Measurements from ENCODE around the gene TGM2. TPM values are rescaled to one million over a fixed set of nuclear protein-coding genes. Genes with fewer than 3 reads are reported as not detected.

Gene TGM2
- total RNA-seq, 1 donor from 2014 or later: 670 TPM

DNA sequence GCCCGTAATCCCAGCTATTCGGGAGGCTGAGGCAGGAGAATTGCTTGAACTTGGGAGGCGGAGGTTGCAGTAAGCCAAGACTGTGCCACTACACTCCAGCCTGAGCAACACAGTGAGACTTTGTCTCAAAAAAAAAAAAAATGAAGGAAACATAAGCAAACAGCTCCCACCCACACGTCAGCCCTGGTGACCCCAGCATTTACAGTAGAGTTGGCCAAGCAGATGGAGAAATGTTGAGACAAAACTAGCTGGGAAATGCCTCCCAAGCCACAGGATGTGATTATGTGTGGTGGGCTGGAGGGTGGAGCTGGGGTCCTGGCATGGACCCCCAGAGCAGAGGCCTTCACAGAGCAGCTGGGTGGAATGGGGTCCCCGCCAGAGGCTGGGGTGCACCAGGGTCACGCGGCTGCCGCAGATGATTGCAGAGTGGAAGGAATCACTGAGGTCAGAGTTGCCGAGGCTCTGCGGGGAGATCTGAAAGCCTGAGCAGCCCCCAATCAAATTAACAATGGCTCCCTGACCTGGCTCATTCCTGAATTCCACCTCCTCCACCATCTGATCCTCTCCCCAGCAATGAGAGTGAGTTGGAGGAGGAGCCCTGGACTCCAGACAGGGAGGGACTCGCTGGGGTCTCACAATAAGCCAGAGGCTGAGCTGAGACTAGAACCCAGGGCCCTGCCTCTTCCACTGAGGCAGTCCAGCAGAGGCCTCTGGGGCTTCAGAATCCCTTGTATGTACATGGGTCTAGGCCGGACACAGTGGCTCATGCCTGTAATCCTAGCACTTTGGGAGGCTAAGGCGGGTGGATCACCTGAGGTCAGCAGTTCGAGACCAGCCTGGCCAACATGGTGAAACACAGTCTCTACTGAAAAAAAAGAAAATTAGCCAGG, 34.7 kb upstream of the TGM2 start:
- no peak for DNase-seq (ENCODE audit: extremely low read depth, low read depth, low spot score)

DNA sequence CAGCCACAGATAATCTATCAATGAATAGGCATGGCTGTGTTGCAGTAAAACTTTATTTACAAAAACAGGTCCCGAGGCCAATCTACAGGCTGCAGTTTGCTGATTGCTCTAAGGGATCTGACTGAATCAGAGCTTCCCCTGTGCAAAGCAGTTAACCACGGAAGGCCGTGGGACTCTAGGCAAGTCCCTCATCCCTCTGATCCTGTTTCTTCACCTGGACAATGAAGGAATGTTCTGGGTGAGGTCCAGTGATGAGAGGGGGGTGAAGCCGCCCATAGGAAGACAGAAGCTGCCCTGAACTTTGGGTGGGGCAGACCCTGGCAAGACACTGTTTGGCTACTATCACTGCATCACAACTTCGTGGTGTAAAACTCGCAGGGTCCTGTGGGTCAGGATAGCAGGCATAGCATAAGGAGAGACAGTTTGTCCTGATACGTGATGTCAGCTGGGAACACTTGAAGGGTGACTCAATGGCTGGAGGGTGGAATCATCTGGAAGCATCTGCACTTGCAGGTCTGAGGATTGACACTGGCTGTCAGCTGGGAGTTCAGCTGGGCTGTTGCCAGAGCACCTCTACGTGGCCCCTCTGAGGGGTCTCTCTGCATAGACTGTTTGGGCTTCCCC, 33.3 kb upstream of the TGM2 start:
- no peak for DNase-seq (ENCODE audit: extremely low read depth, low read depth, low spot score)

DNA sequence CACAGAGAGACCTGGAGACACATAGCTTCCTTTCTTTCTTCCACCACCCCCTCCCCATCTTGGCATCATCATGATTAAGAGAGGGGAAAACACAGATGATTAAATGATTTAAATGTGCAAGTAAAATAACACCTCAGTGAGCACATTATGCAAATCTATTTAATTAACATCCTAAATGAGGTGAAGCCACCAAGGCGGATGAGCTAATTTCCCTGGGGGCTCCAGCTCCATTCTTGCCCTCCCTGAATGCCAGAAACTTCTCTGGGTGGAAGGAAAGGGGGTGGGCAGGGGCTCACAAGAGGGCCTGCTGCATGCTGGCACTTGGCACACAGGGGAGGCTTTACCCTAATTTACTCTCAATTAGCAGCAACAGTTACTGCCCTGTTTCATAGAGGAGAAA, 32.5 kb upstream of the TGM2 start:
- DNase-seq (ENCODE audit: extremely low read depth, low read depth, low spot score): no peak

DNA sequence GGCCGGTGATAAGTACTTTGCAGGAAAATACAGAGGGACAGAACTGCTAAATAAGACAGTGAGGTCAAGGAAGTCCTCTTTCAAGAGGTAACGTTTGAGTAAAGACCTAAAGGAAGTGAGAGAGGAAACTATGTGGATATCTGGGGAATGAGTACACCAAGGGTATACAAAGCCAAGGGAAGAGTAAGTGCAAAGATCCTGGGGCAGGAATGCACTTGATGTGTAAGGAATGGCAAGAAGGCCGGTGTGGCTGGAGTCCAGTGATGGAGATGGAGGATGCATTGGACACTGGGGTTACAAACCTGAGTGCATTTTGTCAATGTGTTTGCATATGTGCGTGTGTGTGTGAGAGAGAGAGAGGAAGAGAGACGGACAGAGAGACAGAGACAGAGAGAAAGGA, 32.1 kb upstream of the TGM2 start:
- no peak for DNase-seq (ENCODE audit: extremely low read depth, low read depth, low spot score)

DNA sequence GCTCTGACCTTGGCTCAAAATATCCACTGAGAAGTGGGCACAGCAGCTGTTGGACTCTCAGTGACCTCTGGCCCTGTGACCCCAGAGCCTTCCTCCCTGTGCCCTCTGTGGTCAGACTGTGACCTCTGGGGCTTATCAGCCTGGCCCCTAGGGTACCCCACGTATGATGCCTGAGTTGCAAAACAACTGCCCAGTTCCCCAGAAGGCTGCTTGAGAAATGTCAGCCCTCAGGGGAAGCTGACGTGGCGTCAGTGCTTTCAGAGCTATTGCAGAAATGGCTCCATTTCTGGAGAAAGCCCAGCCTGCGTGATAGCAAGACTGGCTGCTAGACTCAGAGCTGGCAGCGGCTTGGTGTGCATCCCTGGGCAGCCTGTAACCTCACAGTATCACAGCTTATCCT, 31.5 kb upstream of the TGM2 start:
- DNase-seq (ENCODE audit: extremely low read depth, low read depth, low spot score): no peak

DNA sequence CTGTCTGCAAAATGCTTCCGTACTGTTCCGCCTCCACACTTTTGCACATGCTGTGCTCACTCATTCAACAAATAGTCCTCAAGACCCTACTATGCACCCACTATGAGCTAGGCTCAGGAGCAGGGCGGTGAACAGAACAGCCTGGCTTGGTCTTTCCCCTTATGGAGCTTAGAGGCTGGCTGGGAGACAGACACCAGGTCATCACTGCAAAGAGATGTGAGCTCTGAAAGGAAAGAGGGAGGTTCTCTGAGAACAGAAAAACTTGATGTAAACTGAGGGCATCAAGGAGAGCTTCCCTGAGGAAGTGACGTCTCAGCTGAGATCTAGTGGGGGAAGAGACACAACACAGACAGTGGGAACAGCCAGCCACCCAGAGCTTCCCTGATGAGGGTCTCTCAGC, 31.0 kb upstream of the TGM2 start:
- no peak for DNase-seq (ENCODE audit: extremely low read depth, low read depth, low spot score)

DNA sequence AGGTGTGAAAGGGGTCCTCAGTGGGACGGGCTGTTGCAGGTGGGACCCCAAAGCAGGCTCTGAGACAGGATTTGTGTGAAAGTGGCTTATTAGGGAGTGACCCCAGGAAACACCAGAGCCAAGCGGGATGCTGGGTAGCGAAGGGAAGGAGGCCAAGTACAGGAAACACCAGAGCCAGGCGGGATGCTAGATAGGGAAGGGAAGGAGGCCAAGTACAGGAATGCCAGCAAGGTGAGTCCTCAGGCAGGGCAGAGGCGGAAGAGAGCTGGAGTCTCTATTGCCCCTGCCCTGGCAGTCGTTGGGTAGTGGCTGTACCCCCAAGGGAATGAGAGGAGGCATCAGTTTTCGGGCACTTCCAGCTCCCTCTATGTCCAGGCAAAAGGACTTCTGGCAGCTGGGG, 30.5 kb upstream of the TGM2 start:
- DNase-seq (ENCODE audit: extremely low read depth, low read depth, low spot score): no peak

DNA sequence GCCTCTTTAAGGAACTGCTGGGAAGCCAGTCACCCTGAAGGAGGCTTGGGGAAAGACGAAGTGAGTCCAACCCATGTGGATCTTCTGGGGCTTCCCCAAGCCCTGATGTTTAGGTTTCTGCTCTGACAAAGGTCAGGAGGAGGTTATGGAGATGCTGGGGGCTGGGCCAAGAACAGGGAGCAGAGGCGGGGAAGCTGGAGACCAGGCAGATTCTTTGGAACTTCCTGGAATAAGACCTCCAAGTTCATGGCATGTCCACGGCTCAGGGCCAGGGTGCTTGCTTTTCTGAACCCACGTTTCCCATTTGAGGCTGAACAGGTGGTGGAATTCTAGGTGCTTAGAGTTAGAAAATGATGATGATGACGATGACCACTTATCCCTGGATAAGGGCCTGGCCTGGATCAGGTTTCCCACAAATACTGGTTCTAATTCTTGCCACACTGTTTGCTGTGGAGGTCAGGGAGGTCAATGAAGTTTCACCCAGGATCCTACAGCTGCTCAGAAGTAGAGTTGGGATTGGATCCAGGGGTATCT, 30.0 kb upstream of the TGM2 start:
- no peak for DNase-seq (ENCODE audit: extremely low read depth, low read depth, low spot score)

DNA sequence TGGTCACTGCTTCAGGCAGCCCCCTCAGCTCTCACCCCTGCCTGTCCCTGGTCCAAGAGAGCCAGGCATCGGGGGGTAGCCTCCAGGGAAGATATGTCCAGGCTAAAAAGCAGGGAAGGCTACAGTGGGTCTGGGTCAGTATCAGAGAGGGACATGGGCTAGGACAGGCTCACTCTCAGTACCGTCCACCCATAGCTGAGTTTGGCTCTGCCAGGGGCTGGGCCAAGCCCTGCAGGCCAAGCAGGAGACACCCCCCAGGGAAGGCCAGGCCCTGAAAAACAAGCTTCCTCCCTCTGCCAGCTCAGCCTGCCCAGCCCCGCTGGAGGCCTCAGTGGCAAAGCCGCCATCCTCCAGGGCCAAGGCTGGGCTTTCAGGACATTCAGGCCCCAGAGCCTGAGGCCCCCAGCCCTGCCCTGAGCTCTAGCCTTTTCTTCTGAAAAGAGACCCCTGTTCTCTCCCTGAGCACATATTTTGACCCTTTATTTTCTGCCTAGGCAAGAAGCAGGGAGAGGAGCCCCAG, 28.6 kb upstream of the TGM2 start:
- no peak for DNase-seq (ENCODE audit: extremely low read depth, low read depth, low spot score)

DNA sequence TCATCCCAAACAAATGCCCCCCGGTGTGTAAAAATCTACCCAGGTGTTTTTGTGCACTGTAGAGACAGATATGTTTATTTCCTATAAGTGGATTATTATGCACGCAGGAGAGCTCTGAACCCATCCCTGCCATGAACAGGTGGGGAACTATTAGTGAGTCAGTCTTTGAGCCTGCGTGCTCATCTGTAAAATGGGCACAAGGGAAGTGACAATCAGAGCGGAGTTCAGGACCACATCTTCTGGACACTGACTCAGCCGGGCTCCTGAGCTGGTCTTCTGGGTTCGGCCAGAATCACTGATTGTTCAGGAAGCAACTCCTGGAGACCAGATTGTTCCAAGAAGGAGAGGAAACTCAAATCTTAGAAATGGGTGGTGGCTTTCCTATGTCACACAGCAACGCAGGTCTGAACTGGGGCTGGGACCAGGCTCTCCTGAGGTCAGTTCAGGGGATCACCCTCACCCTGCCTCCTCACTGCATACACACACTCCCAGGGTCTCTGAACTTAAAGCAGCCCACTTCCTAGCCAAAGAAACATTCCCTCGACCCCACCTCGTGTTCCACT, 27.3 kb upstream of the TGM2 start:
- no peak for DNase-seq (ENCODE audit: extremely low read depth, low read depth, low spot score)

DNA sequence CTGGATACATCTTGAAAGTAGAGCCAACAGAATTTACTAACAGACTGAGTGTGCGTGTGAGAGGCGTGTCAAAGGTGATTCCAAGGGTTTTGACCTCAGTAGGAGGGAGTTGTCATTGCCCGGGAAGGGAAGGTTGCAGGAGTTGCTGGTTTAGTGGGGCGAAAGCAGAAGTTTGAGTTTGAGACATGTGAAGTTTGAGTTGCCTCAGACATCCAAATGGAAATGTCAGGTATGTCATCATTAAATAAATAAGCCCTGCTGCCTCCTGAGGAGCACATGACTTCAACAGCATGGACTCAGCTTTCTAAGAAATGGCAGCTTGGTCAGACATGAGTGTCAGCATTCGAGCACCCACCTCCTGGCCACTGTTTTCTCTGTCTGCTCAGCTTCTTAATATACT, 26.6 kb upstream of the TGM2 start:
- no peak for DNase-seq (ENCODE audit: extremely low read depth, low read depth, low spot score)

DNA sequence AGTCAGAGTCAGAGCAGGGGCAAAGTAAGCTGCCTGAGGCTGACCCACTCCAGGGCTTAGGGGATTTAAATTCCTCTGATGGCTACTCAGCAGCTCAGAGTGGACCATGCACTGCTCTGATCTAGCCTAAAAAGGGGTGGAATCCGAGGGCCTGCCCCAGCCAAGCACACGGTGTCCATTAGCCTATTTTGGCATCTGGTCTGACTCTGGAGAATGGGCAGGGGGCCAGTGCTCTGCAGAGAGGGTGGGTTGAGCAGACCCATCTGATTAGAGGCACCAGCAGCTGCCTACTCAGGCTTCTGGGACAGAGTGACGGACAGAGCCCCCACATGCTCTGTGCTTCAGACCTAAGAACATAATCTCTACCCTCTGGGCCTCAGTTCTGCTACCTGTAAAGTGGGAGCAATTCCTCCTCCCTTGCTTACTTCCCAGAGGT, 25.9 kb upstream of the TGM2 start:
- DNase-seq (ENCODE audit: extremely low read depth, low read depth, low spot score): no peak

DNA sequence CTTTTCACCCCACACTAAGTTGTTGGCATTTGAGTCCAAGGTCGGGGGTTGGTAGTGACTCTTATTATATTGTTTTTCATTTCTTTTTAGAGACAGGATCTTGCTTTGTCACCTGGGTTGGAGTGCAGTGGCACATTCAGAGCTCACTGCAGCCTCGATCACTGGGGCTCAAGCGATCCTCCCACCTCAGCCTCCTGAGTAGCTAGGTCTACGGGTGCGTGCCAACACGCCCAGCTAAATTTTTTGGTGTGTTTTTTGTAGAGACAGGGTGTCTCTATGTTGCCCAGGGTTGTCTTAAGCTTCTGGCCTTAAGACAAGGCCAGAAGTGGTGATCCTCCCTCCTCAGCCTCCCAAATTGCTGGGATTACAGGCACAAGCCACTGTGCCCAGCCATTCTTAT, 25.1 kb upstream of the TGM2 start:
- DNase-seq (ENCODE audit: extremely low read depth, low read depth, low spot score): no peak

DNA sequence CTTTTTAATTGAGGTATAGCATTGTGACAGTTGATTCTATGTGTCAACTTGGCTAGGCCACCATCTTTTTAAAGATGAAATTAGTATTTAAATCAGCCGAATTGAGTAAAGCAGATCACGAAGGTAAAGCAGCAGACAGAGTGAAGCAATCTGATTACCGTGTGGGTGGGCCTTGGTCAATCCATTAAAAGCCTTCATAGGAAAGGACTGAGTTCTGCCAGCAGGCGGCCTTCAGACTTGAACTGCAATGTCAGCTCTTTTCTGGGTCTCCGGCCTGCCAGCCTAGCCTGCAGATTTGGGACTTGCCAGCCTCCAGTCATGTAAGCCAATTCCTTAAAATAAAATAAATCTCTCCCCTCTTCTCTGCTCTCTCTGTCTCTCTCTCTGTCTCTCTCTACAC, 22.4 kb upstream of the TGM2 start:
- DNase-seq (ENCODE audit: extremely low read depth, low read depth, low spot score): no peak

DNA sequence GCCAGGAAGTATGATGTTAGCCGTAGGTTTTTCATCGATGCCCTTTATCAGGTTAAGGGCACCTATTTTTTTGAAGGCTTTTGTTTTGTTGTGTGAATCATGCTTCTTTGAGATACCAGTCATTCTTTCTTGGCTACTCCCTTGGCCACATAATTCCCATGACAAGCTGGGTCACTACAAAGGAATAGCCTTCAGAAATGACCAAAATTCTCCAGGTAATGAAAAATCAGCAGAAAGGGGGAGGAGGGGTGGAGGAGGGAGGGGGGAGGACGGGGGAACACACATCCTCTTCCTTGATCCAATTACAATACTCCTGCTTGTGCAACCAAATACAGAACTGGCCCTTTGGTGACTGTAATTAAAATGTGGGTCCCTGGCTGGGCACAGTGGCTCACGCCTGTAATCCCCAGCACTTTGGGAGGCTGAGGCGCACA, 21.7 kb upstream of the TGM2 start:
- DNase-seq (ENCODE audit: extremely low read depth, low read depth, low spot score): no peak

DNA sequence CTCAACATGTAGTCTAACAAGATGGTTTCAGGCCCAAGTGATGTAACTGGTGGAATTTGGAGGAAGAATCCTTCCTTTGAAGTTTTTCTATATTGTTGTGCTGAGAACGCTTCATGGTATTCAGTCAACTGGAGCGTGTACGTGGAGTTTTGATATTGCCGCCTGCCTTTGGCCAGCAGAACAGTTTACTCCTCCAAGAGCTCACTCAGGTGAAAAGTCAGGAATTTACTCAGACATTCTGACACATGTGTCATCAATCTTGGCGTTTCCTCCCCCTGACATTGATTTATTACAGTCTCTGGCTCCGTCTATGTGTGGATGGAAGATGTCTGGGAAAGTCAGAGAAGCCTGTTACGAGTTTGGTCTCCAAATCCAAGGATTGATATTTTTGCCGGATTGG, 19.0 kb upstream of the TGM2 start:
- DNase-seq (ENCODE audit: extremely low read depth, low read depth, low spot score): no peak

DNA sequence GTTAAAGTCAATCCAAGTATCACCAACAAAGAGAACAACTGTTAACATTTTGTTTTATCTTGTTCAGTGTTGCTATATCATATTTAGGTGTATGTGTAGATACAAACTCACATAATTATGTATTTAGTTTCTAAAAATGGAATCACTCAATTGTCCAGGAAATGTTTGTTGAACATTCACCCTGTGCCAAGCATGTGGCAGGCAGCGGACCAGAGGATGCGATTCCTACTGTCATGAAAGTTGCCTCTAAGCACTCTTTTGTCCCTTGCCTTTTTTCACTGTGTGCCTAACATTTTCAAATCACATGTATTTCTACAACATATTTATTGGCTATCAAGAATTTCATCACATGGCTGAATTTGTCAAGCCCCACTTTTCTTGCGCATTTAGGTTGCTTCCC, 16.9 kb upstream of the TGM2 start:
- DNase-seq (ENCODE audit: extremely low read depth, low read depth, low spot score): no peak

DNA sequence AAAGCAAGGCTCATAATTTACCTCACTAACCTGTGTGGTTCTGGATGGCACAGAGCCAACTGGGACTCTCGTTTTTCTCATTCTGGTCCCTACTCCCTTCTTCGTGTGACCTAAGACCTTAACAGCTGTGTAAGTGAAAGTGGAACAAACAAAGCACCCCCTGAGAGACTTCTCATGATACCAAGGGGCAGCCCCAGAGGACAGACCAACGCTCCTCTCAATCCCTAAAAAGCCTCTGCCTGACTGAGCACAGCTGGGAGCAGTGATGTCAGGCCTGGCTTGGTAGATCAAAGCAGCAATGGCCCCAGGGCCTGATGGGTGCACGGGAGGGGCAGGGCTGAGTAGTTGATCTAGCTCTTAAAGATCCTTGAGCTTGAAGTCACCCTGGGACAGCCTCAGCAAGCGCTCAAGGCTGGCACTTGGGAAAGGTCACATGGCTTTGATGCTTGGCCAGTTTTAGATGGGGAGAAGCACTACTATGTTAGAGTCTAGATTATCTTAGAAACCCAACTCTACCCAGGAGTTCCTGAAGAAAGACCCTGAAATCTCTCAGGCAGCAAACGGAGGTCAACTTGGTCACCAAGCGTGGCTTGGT, 16.2 kb upstream of the TGM2 start:
- no peak for DNase-seq (ENCODE audit: extremely low read depth, low read depth, low spot score)

DNA sequence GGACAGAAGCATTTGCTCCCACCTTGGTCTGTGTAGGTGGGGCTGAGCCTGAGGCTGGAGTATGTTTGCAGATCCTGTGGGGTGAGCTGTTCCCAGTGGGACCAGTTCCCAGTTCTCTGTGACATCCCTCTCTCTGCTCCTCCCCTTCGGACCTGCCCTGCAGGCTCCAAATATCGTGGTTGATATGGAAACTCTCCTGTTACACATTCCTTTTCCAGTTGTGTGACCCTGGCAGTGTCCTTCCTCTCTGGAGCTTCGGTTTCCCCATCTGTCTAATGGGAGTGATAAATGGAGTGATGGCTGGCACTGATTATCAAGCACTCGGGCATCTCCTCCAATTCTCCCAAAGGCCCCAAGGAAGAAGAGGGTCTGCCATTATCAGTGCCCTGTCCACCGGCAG, 15.7 kb upstream of the TGM2 start:
- DNase-seq (ENCODE audit: extremely low read depth, low read depth, low spot score): no peak

DNA sequence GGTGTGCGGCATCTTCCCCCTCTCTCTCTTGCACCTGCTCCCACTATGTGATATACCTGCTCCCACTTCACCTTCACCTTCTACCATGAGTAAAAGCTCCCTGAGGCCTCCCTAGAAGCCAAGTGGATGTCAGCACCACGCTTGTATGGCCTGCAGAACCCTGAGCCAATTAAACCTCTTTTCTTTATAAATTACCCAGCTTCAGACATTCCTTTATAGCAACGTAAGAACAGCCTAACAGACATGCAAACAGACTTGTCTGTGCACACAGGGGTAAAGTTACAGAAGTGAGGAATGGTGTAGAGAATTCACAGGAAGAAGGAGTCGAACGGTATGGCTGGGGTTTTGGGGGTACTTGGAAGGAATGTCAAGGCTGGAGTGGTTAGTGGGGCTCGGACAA, 14.8 kb upstream of the TGM2 start:
- no peak for DNase-seq (ENCODE audit: extremely low read depth, low read depth, low spot score)

DNA sequence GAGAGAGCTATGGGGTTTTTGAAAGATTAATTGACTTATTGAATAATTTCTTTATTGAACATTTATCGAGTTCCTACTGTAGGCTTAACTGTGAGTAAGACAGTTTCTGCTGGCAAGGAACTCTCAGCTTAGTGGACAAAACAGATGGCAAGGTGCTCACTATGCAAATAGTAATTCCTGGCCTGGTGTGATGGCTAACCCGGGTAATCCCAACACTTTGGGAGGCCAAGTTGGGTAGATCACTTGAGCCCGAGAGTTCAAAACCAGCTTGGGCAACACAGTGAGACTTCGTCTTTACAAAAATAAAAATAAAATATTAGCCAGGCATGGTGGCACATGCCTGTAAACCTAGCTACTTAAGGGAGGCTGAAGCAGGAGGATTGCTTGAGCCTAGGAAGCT, 13.5 kb upstream of the TGM2 start:
- DNase-seq (ENCODE audit: extremely low read depth, low read depth, low spot score): no peak

All from glomerular endothelial cell (primary cell).